Neural cell (in vitro differentiated cells): Measurements from ENCODE around the gene NOS1AP. TPM values are rescaled to one million over a fixed set of nuclear protein-coding genes. Genes with fewer than 3 reads are reported as not detected.
A peak's percentile ranks its signal among the peaks of the same experiment; 100 is the strongest.

Source experiments
- H2AFZ ChIP-seq: fragments of 200-600, 300-800 bp; sonication (generic), shearing (Covaris generic); 2 replicates; pipeline ENCODE4 v1.6.0; 2014; ENCODE audit warnings: low read depth, mild to moderate bottlenecking, antibody characterized with exemption, low read length, moderate library complexity
- H3F3A ChIP-seq: fragments of 200-600 bp; shearing (Covaris generic); 2 replicates; pipeline ENCODE4 v1.6.1; 2016; ENCODE audit warnings: mild to moderate bottlenecking, moderate library complexity, mixed read lengths, antibody characterized with exemption, low read length; ENCODE audit not compliant: insufficient read depth, poor library complexity, severe bottlenecking
- H3K27ac ChIP-seq: fragments of 200-600, 300-800 bp; sonication (generic), shearing (Covaris generic); 2 replicates; pipeline ENCODE4 v1.5.1; 2014; ENCODE audit warnings: mild to moderate bottlenecking, low read length, moderate library complexity
- H3K27me3 ChIP-seq: fragments of 300-800, 200-600 bp; sonication (generic), shearing (Covaris generic); 2 replicates; pipeline ENCODE4 v1.6.0; 2014; ENCODE audit warnings: mild to moderate bottlenecking, low read depth, low read length, moderate library complexity; ENCODE audit not compliant: insufficient read depth
- H3K36me3 ChIP-seq: fragments of 300-800, 200-600 bp; sonication (generic), shearing (Covaris generic); 2 replicates; pipeline ENCODE4 v1.5.1; 2014; ENCODE audit warnings: mild to moderate bottlenecking, antibody characterized with exemption, low read length, moderate library complexity; ENCODE audit not compliant: insufficient read depth
- H3K4me2 ChIP-seq: fragments of 300-800, 200-600 bp; sonication (generic), shearing (Covaris generic); 2 replicates; pipeline ENCODE4 v1.6.0; 2014; ENCODE audit warnings: mild to moderate bottlenecking, low read length
- H3K4me3 ChIP-seq: fragments of 300-800, 200-600 bp; sonication (generic), shearing (Covaris generic); 2 replicates; pipeline ENCODE4 v1.5.1; 2014; ENCODE audit warnings: mild to moderate bottlenecking, low read length, moderate library complexity
- H3K79me2 ChIP-seq: fragments of 200-600 bp; shearing (Covaris generic); replicated peaks from 2 replicates; pipeline ENCODE4 v1.6.0; 2014; ENCODE audit warnings: mild to moderate bottlenecking, low read length, moderate library complexity; ENCODE audit not compliant: insufficient read depth
- H3K9ac ChIP-seq: fragments of 300-800, 200-600 bp; sonication (generic), shearing (Covaris generic); 2 replicates; pipeline ENCODE4 v1.6.1; 2016; ENCODE audit warnings: mild to moderate bottlenecking, low read length, mixed read lengths
- H3K9me2 ChIP-seq: fragments of 200-600 bp; shearing (Covaris generic); 2 replicates; pipeline ENCODE4 v1.6.1; 2016; ENCODE audit warnings: mild to moderate bottlenecking, low read length, mixed read lengths; ENCODE audit not compliant: insufficient read depth
- H3K9me3 ChIP-seq: fragments of 200-600, 300-800 bp; sonication (generic), shearing (Covaris generic); 2 replicates; pipeline ENCODE4 v1.6.1; 2016; ENCODE audit warnings: mild to moderate bottlenecking, mixed run types, low read length, moderate library complexity, mixed read lengths
- H4K20me1 ChIP-seq: fragments of 200-600 bp; shearing (Covaris generic); 2 replicates; pipeline ENCODE4 v1.6.1; 2016; ENCODE audit warnings: mild to moderate bottlenecking, mixed run types; ENCODE audit not compliant: insufficient read depth
- CTCF ChIP-seq: fragments of 450-650 bp; IDR thresholded peaks from 2 replicates; pipeline ENCODE4 v1.5.1; 2014; ENCODE audit warnings: antibody characterized with exemption, mild to moderate bottlenecking, moderate library complexity; ENCODE audit not compliant: poor library complexity, severe bottlenecking
- EP300 ChIP-seq: fragments of 450-650 bp; conservative IDR thresholded peaks from 2 replicates; pipeline ENCODE4 v1.6.1; 2014; ENCODE audit warnings: antibody characterized with exemption, mild to moderate bottlenecking, moderate library complexity; ENCODE audit not compliant: poor library complexity, severe bottlenecking
- EZH2 ChIP-seq: fragments of 200-600, 300-800 bp; shearing (Covaris generic), sonication (generic); IDR thresholded peaks from 2 replicates; pipeline ENCODE4 v1.6.1; 2014; ENCODE audit warnings: antibody characterized with exemption, low read length, borderline replicate concordance, mild to moderate bottlenecking; ENCODE audit not compliant: insufficient read depth, poor library complexity, severe bottlenecking
- MXI1 ChIP-seq: fragments of 450-650 bp; conservative IDR thresholded peaks from 2 replicates; pipeline ENCODE4 v1.6.1; 2014; ENCODE audit warnings: antibody characterized with exemption, mild to moderate bottlenecking; ENCODE audit not compliant: poor library complexity, severe bottlenecking
- POLR2AphosphoS5 ChIP-seq: IDR thresholded peaks from 2 replicates; pipeline ENCODE4 v1.6.1; 2012
- RAD21 ChIP-seq: fragments of 450-650 bp; conservative IDR thresholded peaks from 2 replicates; pipeline ENCODE4 v1.6.1; 2014; ENCODE audit warnings: antibody characterized with exemption, mild to moderate bottlenecking, moderate library complexity
- SMC3 ChIP-seq: fragments of 450-650 bp; conservative IDR thresholded peaks from 2 replicates; pipeline ENCODE4 v1.6.1; 2014; ENCODE audit warnings: antibody characterized with exemption, mild to moderate bottlenecking, moderate library complexity; ENCODE audit not compliant: poor library complexity
- TAF1 ChIP-seq: IDR thresholded peaks from 2 replicates; pipeline ENCODE4 v1.6.1; 2012; ENCODE audit warnings: low read depth
- polyA plus RNA-seq: library from polyadenylated mRNA; depleted of rRNA; stranded (reverse); fragments of >200 nt; gene quantifications from 2 replicates; pipeline ENCODE4 v1.2.3, GENCODE V29; 2014
- TF ChIP-seq, protein P1 (sequence below): IDR thresholded peaks from 2 replicates; pipeline ENCODE4 v1.6.1; 2012; ENCODE audit warnings: borderline replicate concordance

The NOS1AP gene
- polyA plus RNA-seq, 1 donor from 2014 or later, result 5.3 TPM

- Histone ChIP-seq H3K9ac (no peak overlapping the region), H3K9me3 (no peaks in the 10 kb centered on the region), H3K9me2 (no peaks in the 10 kb centered on the region), H2AFZ (no peak overlapping the region), H3K4me3 (no peak overlapping the region), H3K4me2 (no peak overlapping the region), H4K20me1 (no peaks in the 10 kb centered on the region), H3K27ac (peak overlapping the region; percentile 89), H3K27me3 (no peaks in the 10 kb centered on the region), H3K79me2 (peaks cover 16% of the 10 kb centered on the region), H3K36me3 (no peaks in the 10 kb centered on the region), H3F3A (peaks cover 10% of the 10 kb centered on the region)
- TF ChIP-seq EP300 (no peak), POLR2AphosphoS5 (no peak), SMC3 (no peak), EZH2 (no peak), RAD21 (no peak), TAF1 (no peak), CTCF (no peak), MXI1 (no peak)
- TF ChIP-seq, protein P1, sequence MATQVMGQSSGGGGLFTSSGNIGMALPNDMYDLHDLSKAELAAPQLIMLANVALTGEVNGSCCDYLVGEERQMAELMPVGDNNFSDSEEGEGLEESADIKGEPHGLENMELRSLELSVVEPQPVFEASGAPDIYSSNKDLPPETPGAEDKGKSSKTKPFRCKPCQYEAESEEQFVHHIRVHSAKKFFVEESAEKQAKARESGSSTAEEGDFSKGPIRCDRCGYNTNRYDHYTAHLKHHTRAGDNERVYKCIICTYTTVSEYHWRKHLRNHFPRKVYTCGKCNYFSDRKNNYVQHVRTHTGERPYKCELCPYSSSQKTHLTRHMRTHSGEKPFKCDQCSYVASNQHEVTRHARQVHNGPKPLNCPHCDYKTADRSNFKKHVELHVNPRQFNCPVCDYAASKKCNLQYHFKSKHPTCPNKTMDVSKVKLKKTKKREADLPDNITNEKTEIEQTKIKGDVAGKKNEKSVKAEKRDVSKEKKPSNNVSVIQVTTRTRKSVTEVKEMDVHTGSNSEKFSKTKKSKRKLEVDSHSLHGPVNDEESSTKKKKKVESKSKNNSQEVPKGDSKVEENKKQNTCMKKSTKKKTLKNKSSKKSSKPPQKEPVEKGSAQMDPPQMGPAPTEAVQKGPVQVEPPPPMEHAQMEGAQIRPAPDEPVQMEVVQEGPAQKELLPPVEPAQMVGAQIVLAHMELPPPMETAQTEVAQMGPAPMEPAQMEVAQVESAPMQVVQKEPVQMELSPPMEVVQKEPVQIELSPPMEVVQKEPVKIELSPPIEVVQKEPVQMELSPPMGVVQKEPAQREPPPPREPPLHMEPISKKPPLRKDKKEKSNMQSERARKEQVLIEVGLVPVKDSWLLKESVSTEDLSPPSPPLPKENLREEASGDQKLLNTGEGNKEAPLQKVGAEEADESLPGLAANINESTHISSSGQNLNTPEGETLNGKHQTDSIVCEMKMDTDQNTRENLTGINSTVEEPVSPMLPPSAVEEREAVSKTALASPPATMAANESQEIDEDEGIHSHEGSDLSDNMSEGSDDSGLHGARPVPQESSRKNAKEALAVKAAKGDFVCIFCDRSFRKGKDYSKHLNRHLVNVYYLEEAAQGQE, result no peak
Measured at GRCh38 chr1:162169031-162169790, 99.7 kb downstream of the NOS1AP start.

GRCh38 chr1:162171111-162171510, 101.6 kb downstream of the NOS1AP start:
- Histone ChIP-seq H2AFZ (no peak overlapping the region), H3K4me3 (no peak overlapping the region), H3K36me3 (no peaks in the 10 kb centered on the region), H4K20me1 (no peaks in the 10 kb centered on the region), H3K9ac (no peak overlapping the region), H3K27me3 (no peaks in the 10 kb centered on the region), H3K27ac (no peak overlapping the region), H3K79me2 (peaks cover 16% of the 10 kb centered on the region), H3F3A (peaks cover 10% of the 10 kb centered on the region), H3K9me2 (no peaks in the 10 kb centered on the region), H3K4me2 (no peak overlapping the region), H3K9me3 (no peaks in the 10 kb centered on the region)
- TF ChIP-seq EZH2 (no peak), EP300 (no peak), RAD21 (no peak), CTCF (no peak), MXI1 (no peak)
